Measurements from ENCODE around the gene SUMO2.
A peak's percentile ranks its signal among the peaks of the same experiment; 100 is the strongest.
"Not testable (repeated sequence)": the region's sequence is repeated elsewhere in the genome, so short reads cannot be mapped to it uniquely, and the experiment has no call there.

Gene SUMO2

DNA sequence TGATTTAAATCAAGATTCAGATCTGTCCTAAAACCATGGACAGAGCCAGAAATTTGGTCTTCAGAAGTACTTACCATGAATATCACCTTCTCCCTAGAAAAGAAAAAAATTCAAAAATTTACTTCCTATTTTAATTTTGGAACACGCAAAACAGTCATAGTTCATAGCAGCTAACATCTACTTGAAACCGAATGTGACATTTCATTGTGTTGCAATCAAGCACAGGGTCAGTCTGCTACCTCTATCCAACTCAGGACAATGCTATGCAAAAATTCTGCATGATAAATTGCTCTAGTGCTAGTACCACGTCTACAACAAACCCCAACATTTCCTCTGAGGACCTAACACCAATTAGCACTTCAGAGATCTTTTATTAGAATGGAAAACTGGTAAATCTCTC, 36.2 kb downstream of the SUMO2 start:
- TF ChIP-seq, protein P1, sequence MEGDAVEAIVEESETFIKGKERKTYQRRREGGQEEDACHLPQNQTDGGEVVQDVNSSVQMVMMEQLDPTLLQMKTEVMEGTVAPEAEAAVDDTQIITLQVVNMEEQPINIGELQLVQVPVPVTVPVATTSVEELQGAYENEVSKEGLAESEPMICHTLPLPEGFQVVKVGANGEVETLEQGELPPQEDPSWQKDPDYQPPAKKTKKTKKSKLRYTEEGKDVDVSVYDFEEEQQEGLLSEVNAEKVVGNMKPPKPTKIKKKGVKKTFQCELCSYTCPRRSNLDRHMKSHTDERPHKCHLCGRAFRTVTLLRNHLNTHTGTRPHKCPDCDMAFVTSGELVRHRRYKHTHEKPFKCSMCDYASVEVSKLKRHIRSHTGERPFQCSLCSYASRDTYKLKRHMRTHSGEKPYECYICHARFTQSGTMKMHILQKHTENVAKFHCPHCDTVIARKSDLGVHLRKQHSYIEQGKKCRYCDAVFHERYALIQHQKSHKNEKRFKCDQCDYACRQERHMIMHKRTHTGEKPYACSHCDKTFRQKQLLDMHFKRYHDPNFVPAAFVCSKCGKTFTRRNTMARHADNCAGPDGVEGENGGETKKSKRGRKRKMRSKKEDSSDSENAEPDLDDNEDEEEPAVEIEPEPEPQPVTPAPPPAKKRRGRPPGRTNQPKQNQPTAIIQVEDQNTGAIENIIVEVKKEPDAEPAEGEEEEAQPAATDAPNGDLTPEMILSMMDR (IDR thresholded peaks at IDR 0.05; ENCODE audit: low read depth, low read length) = no peak
- Histone ChIP-seq H3K4me3 (ENCODE audit: low read depth, low read length) (no peak overlapping the region), H3K27me3 (ENCODE audit: insufficient read depth, low read depth, severe bottlenecking) (no peaks in the 10 kb centered on the region), H3K27ac (no peak overlapping the region), H3K36me3 (peaks cover 87% of the 10 kb centered on the region), H3K9me3 (ENCODE audit: severe bottlenecking) (no peaks in the 10 kb centered on the region)
- DNase-seq = no peak

DNA sequence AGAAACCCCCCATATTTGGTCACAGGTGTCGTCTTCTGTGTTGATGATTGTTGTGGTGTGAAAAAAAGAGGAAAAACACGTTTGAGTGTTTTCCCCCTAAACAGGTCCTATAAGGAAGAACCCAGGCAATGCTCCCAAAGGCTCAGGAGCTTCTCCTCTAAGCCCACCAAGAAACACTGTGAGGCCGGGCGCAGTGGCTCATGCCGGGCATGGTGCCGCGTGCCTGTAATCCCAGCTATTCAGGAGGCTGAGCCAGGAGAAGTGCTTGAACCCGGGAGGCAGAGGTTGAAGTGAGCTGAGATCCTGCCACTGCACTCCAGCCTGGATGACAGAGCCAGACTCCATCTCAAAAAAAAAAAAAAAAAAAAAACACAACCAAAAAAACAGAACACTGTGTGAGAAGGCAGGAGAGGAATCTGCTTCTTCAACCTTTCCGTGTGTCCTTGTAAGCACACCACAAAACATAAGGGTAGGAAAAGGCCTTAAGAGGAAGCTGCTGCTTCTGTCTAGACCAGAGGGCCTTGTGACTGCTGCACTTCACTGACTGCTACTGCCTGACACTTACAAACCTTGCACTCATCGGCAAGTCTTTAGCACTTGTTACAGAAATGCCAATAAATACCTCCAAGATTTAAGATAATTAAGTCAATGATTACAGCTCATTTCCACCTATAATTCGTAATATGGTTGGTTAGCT, 37.8 kb downstream of the SUMO2 start:
- H3K4me3 ChIP-seq (ENCODE audit: low read depth, low read length) = no peak overlapping the region
- H3K27ac ChIP-seq = no peak overlapping the region
- H3K9me3 ChIP-seq (ENCODE audit: severe bottlenecking) = no peaks in the 10 kb centered on the region
- H3K36me3 ChIP-seq = peaks cover 95% of the 10 kb centered on the region
- no peaks in the 10 kb centered on the region for H3K27me3 ChIP-seq (ENCODE audit: insufficient read depth, low read depth, severe bottlenecking)
- TF ChIP-seq, protein P1 (IDR thresholded peaks at IDR 0.05; ENCODE audit: low read depth, low read length) = no peak
- no peak for DNase-seq

DNA sequence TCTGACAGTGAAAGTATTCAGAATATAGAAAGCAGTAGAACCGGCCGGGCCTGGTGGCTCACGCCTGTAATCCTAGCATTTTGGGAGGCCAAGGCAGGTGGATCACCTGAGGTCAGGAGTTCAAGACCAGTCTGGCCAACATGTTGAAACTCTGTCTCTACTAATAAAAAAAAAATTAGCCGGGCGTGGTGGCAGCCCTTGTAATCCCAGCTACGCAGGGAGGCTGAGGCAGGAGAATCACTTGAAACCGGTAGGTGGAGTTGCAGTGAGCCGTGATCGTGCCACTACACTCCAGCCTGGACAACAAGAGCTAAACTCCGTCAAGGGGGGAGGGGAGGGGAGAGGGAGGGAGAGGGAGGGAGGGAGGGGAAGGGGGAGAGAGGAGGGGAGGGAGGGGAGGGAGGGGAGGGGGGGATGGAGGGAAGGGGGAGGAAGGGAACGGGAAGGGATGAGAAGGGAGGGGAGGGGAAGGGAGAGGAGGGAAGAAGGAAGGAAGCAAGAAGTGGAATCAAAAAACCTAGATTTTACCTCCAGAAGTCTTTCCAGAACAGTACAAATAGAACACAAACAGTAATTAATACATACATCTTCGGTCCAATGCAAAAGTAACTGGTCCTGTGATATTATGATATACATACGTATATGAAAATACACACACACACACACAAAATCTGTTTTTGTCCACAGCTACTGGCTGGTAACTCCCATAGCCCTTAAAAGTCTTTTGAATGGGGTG, 40.4 kb downstream of the SUMO2 start:
- Histone ChIP-seq H3K4me3 (ENCODE audit: low read depth, low read length) (no peak overlapping the region), H3K27ac (0 out of 2 replicates have a peak overlapping the region, but pooled peaks have one; percentile 9)
- TF ChIP-seq, protein P1 (IDR thresholded peaks at IDR 0.05; ENCODE audit: low read depth, low read length) = 0 out of 2 replicates have a peak, but pooled peaks have one; percentile 2

DNA sequence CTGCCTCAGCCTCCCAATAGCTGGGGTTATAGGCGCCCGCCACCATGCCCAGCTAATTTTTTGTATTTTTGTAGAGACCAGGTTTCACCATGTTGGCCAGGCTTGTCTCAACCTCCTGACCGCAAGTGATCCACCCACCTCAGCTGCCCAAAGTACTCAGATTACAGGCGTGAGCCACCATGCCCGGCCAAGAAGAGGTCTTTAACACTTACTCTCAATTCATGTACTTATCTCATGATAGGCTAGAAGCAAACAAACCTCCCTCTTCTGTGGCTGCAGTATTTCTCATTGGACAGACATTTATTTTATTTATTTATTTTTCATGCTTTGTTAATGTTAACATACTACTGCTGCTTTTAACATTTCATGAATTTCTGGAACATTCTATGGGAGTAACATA, 44.2 kb downstream of the SUMO2 start:
- Histone ChIP-seq H3K36me3 (peaks cover 87% of the 10 kb centered on the region), H3K27ac (no peak overlapping the region), H3K9me3 (ENCODE audit: severe bottlenecking) (no peaks in the 10 kb centered on the region), H3K4me3 (ENCODE audit: low read depth, low read length) (no peak overlapping the region), H3K27me3 (ENCODE audit: insufficient read depth, low read depth, severe bottlenecking) (no peaks in the 10 kb centered on the region)
- no peak for DNase-seq
- TF ChIP-seq, protein P1 (IDR thresholded peaks at IDR 0.05; ENCODE audit: low read depth, low read length) = no peak

More for the DNA sequence above, 40.4 kb downstream of the SUMO2 start:
- Histone ChIP-seq H3K36me3 (peaks cover 95% of the 10 kb centered on the region), H3K27me3 (ENCODE audit: insufficient read depth, low read depth, severe bottlenecking) (no peaks in the 10 kb centered on the region), H3K9me3 (ENCODE audit: severe bottlenecking) (no peaks in the 10 kb centered on the region)
- DNase-seq = peak; percentile 47

DNA sequence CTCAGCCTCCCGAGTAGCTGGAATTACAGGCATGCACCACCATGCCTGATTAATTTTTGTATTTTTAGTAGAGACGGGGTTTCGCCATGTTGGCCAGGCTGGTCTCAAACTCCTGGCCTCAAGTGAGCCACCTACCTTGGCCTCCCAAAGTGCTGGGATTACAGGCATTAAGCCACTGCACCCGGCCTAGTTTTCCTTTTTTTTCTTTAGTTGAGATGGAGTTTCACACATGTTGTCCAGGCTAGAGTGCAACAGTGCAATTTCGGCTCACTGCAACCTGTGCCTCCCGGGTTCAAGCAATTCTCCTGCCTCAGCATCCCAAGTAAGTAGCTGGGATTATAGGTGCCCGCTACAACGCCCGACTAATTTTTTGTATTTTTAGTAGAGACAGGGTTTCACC, 45.0 kb downstream of the SUMO2 start:
- not testable (repeated sequence) for DNase-seq; H3K4me3 ChIP-seq (ENCODE audit: low read depth, low read length); H3K27ac ChIP-seq; H3K27me3 ChIP-seq (ENCODE audit: insufficient read depth, low read depth, severe bottlenecking); H3K9me3 ChIP-seq (ENCODE audit: severe bottlenecking)
- H3K36me3 ChIP-seq = peaks cover 79% of the 10 kb centered on the region

DNA sequence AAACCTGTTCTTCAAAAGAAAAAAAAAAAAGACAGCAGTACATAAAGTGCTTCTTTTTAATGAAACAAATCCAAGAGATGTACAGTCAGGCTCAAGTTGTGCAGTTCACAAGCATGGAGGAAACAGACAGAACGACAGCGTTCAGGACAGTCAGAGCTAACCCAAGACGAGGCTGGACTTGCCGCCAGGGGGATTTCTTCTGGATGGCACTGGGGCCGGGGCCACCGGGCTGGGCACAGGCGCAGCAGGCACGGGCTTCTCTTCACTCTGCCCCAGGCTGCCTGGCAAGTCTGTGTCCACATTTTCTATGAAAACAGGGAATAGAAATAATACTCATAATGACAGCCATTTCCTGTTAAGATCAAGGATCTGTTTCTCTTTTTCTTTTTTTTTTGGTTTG, 46.8 kb downstream of the SUMO2 start:
- DNase-seq = no peak
- Histone ChIP-seq H3K9me3 (ENCODE audit: severe bottlenecking) (no peaks in the 10 kb centered on the region), H3K27ac (no peak overlapping the region), H3K27me3 (ENCODE audit: insufficient read depth, low read depth, severe bottlenecking) (no peaks in the 10 kb centered on the region), H3K4me3 (ENCODE audit: low read depth, low read length) (no peak overlapping the region), H3K36me3 (peaks cover 64% of the 10 kb centered on the region)
- TF ChIP-seq, protein P1 (IDR thresholded peaks at IDR 0.05; ENCODE audit: low read depth, low read length) = no peak

All from WERI-Rb-1 (cell line).